ENCODE data around the gene LONP2.
A peak's percentile ranks its signal among the peaks of the same experiment; 100 is the strongest.
"Not testable (repeated sequence)": the region's sequence is repeated elsewhere in the genome, so short reads cannot be mapped to it uniquely, and the experiment has no call there.

LONP2 gene

GRCh38 chr16:48332978-48333377 lies 88.9 kb downstream of the LONP2 start:
- H3K4me3 ChIP-seq (ENCODE audit: low read depth, low read length): no peak overlapping the region

GRCh38 chr16:48334325-48334724 lies 90.2 kb downstream of the LONP2 start:
- no peak overlapping the region for H3K4me3 ChIP-seq (ENCODE audit: low read depth, low read length)

GRCh38 chr16:48335961-48336360 lies 91.9 kb downstream of the LONP2 start:
- no peak overlapping the region for H3K4me3 ChIP-seq (ENCODE audit: low read depth, low read length)

- no peak overlapping the region for H3K4me3 ChIP-seq (ENCODE audit: low read depth, low read length)
Measured at GRCh38 chr16:48340054-48340453, 96.0 kb downstream of the LONP2 start.

GRCh38 chr16:48342591-48342990 lies 98.5 kb downstream of the LONP2 start:
- H3K4me3 ChIP-seq (ENCODE audit: low read depth, low read length): no peak overlapping the region

GRCh38 chr16:48347191-48347865 lies 103.2 kb downstream of the LONP2 start:
- H3K4me3 ChIP-seq (ENCODE audit: low read depth, low read length): no peak overlapping the region

- H3K4me3 ChIP-seq (ENCODE audit: low read depth, low read length): no peak overlapping the region
Measured at GRCh38 chr16:48347980-48348379, 103.9 kb downstream of the LONP2 start.

GRCh38 chr16:48350736-48351135 lies 106.6 kb downstream of the LONP2 start:
- H3K4me3 ChIP-seq (ENCODE audit: low read depth, low read length): no peak overlapping the region

GRCh38 chr16:48352648-48353390 lies 108.7 kb downstream of the LONP2 start:
- H3K4me3 ChIP-seq (ENCODE audit: low read depth, low read length): no peak overlapping the region

GRCh38 chr16:48353565-48354163 lies 109.6 kb downstream of the LONP2 start:
- no peak overlapping the region for H3K4me3 ChIP-seq (ENCODE audit: low read depth, low read length)

GRCh38 chr16:48354385-48354784 lies 110.3 kb downstream of the LONP2 start:
- H3K4me3 ChIP-seq (ENCODE audit: low read depth, low read length): not testable (repeated sequence)

GRCh38 chr16:48354877-48355855 lies 111.1 kb downstream of the LONP2 start:
- H3K4me3 ChIP-seq (ENCODE audit: low read depth, low read length): no peak overlapping the region

GRCh38 chr16:48356633-48357376 lies 112.7 kb downstream of the LONP2 start:
- H3K4me3 ChIP-seq (ENCODE audit: low read depth, low read length): no peak overlapping the region

GRCh38 chr16:48358419-48358818 lies 114.3 kb downstream of the LONP2 start:
- no peak overlapping the region for H3K4me3 ChIP-seq (ENCODE audit: low read depth, low read length)

- H3K4me3 ChIP-seq (ENCODE audit: low read depth, low read length): no peak overlapping the region
Measured at GRCh38 chr16:48359983-48360382, 115.9 kb downstream of the LONP2 start.

- no peak overlapping the region for H3K4me3 ChIP-seq (ENCODE audit: low read depth, low read length)
Measured at GRCh38 chr16:48361012-48361411, 116.9 kb downstream of the LONP2 start.

GRCh38 chr16:48361540-48362144 lies 117.5 kb downstream of the LONP2 start:
- no peak overlapping the region for H3K4me3 ChIP-seq (ENCODE audit: low read depth, low read length)

- peak overlapping the region; percentile 56 for H3K4me3 ChIP-seq (ENCODE audit: low read depth, low read length)
Measured at GRCh38 chr16:48365025-48365600, 121.0 kb downstream of the LONP2 start.

- peak overlapping the region; percentile 68 for H3K4me3 ChIP-seq (ENCODE audit: low read depth, low read length)
Measured at GRCh38 chr16:48365601-48366164, 121.6 kb downstream of the LONP2 start.

All from iPS-11a (cell line).